Epithelial cell of proximal tubule (primary cell): ENCODE results near the gene DLG5. TPM values are rescaled to one million over a fixed set of nuclear protein-coding genes. Genes with fewer than 3 reads are reported as not detected.

ENCODE experiments used
- DNase-seq: peaks from one replicate; pipeline ENCODE4 v3.0.0-alpha.2; 2011; ENCODE audit warnings: low read depth
- H3K4me3 ChIP-seq: 2 replicates; pipeline ENCODE4 v1.5.1; 2011; ENCODE audit warnings: low read depth, mild to moderate bottlenecking, low read length
- CTCF ChIP-seq: conservative IDR thresholded peaks from 2 replicates; pipeline ENCODE4 v1.5.1; 2012; ENCODE audit warnings: low read depth, mild to moderate bottlenecking, low read length
- total RNA-seq: library from RNA; depleted of rRNA; stranded (reverse); fragments of >200 nt; gene quantifications from 2 replicates; pipeline ENCODE4 v1.2.3, GENCODE V29; 2015

Gene DLG5
- total RNA-seq, 1 donor from 2014 or later = 23.4 TPM

- no peak for TF ChIP-seq CTCF
- H3K4me3 ChIP-seq = no peak overlapping the region
- DNase-seq = no peak
Observed at GRCh38 chr10:77837925-77838595, 88.5 kb downstream of the DLG5 start.

GRCh38 chr10:77837248-77837924, 89.2 kb downstream of the DLG5 start:
- TF ChIP-seq CTCF = peak; percentile 18
- DNase-seq = no peak
- no peak overlapping the region for H3K4me3 ChIP-seq

- no peak for TF ChIP-seq CTCF
- no peak overlapping the region for H3K4me3 ChIP-seq
- no peak for DNase-seq
Observed at GRCh38 chr10:77836299-77836820, 90.2 kb downstream of the DLG5 start.

GRCh38 chr10:77835669-77836086, 90.9 kb downstream of the DLG5 start:
- no peak overlapping the region for H3K4me3 ChIP-seq
- no peak for DNase-seq
- TF ChIP-seq CTCF = no peak

GRCh38 chr10:77834943-77835668, 91.4 kb downstream of the DLG5 start:
- DNase-seq = no peak
- no peak for TF ChIP-seq CTCF
- H3K4me3 ChIP-seq = no peak overlapping the region

GRCh38 chr10:77834540-77834939, 92.0 kb downstream of the DLG5 start:
- H3K4me3 ChIP-seq = no peak overlapping the region
- no peak for DNase-seq
- no peak for TF ChIP-seq CTCF
